ENCODE measurements around the gene ZNF436. TPM values are rescaled to one million over a fixed set of nuclear protein-coding genes. Genes with fewer than 3 reads are reported as not detected.

Gene ZNF436
- total RNA-seq, 3 donors from 2014 or later (not counting 1 experiment from before 2014, with no cell fraction given): 4.5 to 7.8 (median 5.7) TPM

GRCh38 chr1:23357138-23357908 lies 12.3 kb downstream of the ZNF436 start:
- ATAC-seq: no peak
- intact Hi-C loops (cut with micrococcal nuclease): no loop called here
- no peak overlapping the region for H3K4me3 Mint-ChIP-seq

GRCh38 chr1:23356471-23357137 lies 13.0 kb downstream of the ZNF436 start:
- Mint-ChIP-seq H3K27ac (no peak overlapping the region), H3K36me3 (peaks cover 27% of the 10 kb centered on the region), H3K4me1 (peaks cover 0 to 6% of the 10 kb centered on the region in 2 donors), H3K9me3 (peaks cover 8 to 20% of the 10 kb centered on the region in 2 donors), H3K27me3 (ENCODE audit: low read depth in 2 of 2) (no peaks in the 10 kb centered on the region), H3K4me3 (no peak overlapping the region)
- Histone ChIP-seq H3K9me3 (ENCODE audit: control insufficient read depth, insufficient read depth, low read length) (peaks cover 13% of the 10 kb centered on the region), H3K27ac (ENCODE audit: low read length) (no peak overlapping the region), H3K27me3 (ENCODE audit: control insufficient read depth, insufficient read depth, low read length) (no peaks in the 10 kb centered on the region), H3K36me3 (ENCODE audit: control insufficient read depth, insufficient read depth, low read length) (no peaks in the 10 kb centered on the region), H3K4me1 (ENCODE audit: control insufficient read depth, insufficient read depth, low read length) (no peaks in the 10 kb centered on the region), H3K4me3 (ENCODE audit: low read length) (no peak overlapping the region)
- ATAC-seq (no peak), DNase-seq (no peak)
- intact Hi-C loops (cut with micrococcal nuclease): no loop called here
- 95% methylated on average over 7 of the region's 8 CpGs for WGBS (ENCODE audit: insufficient coverage)
- no peak for TF ChIP-seq CTCF (IDR thresholded peaks at IDR 0.05)

More at GRCh38 chr1:23357138-23357908, 12.3 kb downstream of the ZNF436 start:
- peaks cover 34% of the 10 kb centered on the region for H3K36me3 Mint-ChIP-seq
- H3K9me3 Mint-ChIP-seq: peaks cover 8 to 22% of the 10 kb centered on the region in 2 donors
- WGBS (ENCODE audit: insufficient coverage): 90% methylated on average over 3 of the region's 3 CpGs
- H3K4me3 ChIP-seq (ENCODE audit: low read length): no peak overlapping the region
- no peak overlapping the region for H3K27ac ChIP-seq (ENCODE audit: low read length)
- no peak overlapping the region for H3K27ac Mint-ChIP-seq
- H3K27me3 ChIP-seq (ENCODE audit: control insufficient read depth, insufficient read depth, low read length): no peaks in the 10 kb centered on the region
- no peak for DNase-seq
- H3K9me3 ChIP-seq (ENCODE audit: control insufficient read depth, insufficient read depth, low read length): peaks cover 20% of the 10 kb centered on the region
- H3K36me3 ChIP-seq (ENCODE audit: control insufficient read depth, insufficient read depth, low read length): peaks cover 4% of the 10 kb centered on the region
- H3K4me1 Mint-ChIP-seq: peaks cover 0 to 6% of the 10 kb centered on the region in 2 donors
- H3K4me1 ChIP-seq (ENCODE audit: control insufficient read depth, insufficient read depth, low read length): no peaks in the 10 kb centered on the region
- no peak for TF ChIP-seq CTCF (IDR thresholded peaks at IDR 0.05)
- no peaks in the 10 kb centered on the region for H3K27me3 Mint-ChIP-seq (ENCODE audit: low read depth in 2 of 2)

GRCh38 chr1:23354245-23354644 lies 15.4 kb downstream of the ZNF436 start:
- no peak overlapping the region for H3K4me3 ChIP-seq (ENCODE audit: low read length)
- TF ChIP-seq CTCF (IDR thresholded peaks at IDR 0.05): no peak
- H3K27me3 Mint-ChIP-seq (ENCODE audit: low read depth in 2 of 2): no peaks in the 10 kb centered on the region
- H3K9me3 ChIP-seq (ENCODE audit: control insufficient read depth, insufficient read depth, low read length): no peaks in the 10 kb centered on the region
- intact Hi-C loops (cut with micrococcal nuclease): no loop called here
- whole genome bisulfite sequencing (ENCODE audit: insufficient coverage): 43% methylated on average over 3 of the region's 3 CpGs
- H3K27me3 ChIP-seq (ENCODE audit: control insufficient read depth, insufficient read depth, low read length): no peaks in the 10 kb centered on the region
- peaks cover 0 to 3% of the 10 kb centered on the region in 2 donors for H3K9me3 Mint-ChIP-seq
- H3K4me1 ChIP-seq (ENCODE audit: control insufficient read depth, insufficient read depth, low read length): no peaks in the 10 kb centered on the region
- H3K27ac Mint-ChIP-seq: no peak overlapping the region
- H3K27ac ChIP-seq (ENCODE audit: low read length): no peak overlapping the region
- ATAC-seq: no peak
- H3K4me3 Mint-ChIP-seq: no peak overlapping the region
- no peaks in the 10 kb centered on the region for H3K36me3 ChIP-seq (ENCODE audit: control insufficient read depth, insufficient read depth, low read length)
- peaks cover 0 to 6% of the 10 kb centered on the region in 2 donors for H3K4me1 Mint-ChIP-seq
- peaks cover 6% of the 10 kb centered on the region for H3K36me3 Mint-ChIP-seq
- no peak for DNase-seq

Measured in natural killer cell (primary cell).